H9 (cell line): ENCODE measurements around the gene EDC3. TPM values are rescaled to one million over a fixed set of nuclear protein-coding genes. Genes with fewer than 3 reads are reported as not detected.

ENCODE experiments used
- DNase-seq: peaks from one replicate; pipeline ENCODE4 v3.0.0-alpha.2; 2017
- H2AFZ ChIP-seq: one replicate; pipeline ENCODE4 v1.6.1; 2013; ENCODE audit warnings: mild to moderate bottlenecking, low read length, control low read depth, moderate library complexity
- H2AK5ac ChIP-seq: 2 replicates; pipeline ENCODE4 v1.6.1; 2013; ENCODE audit warnings: low read length, control low read depth, mixed read lengths; ENCODE audit not compliant: insufficient read length
- H2BK120ac ChIP-seq: one replicate; pipeline ENCODE4 v1.6.1; 2013; ENCODE audit warnings: low read depth, mild to moderate bottlenecking, low read length, control low read depth, inconsistent platforms; ENCODE audit not compliant: poor library complexity, severe bottlenecking
- H2BK12ac ChIP-seq: 2 replicates; pipeline ENCODE4 v1.6.1; 2013; ENCODE audit warnings: low read length, control low read depth, mixed read lengths, low read depth; ENCODE audit not compliant: insufficient read length
- H2BK15ac ChIP-seq: 2 replicates; pipeline ENCODE4 v1.6.1; 2013; ENCODE audit warnings: low read depth, low read length, control low read depth
- H2BK20ac ChIP-seq: one replicate; pipeline ENCODE4 v1.6.1; 2013; ENCODE audit warnings: low read depth, mild to moderate bottlenecking, low read length, control low read depth, inconsistent platforms; ENCODE audit not compliant: poor library complexity, severe bottlenecking
- H2BK5ac ChIP-seq: 2 replicates; pipeline ENCODE4 v1.6.1; 2013; ENCODE audit warnings: low read length, control low read depth, mixed read lengths; ENCODE audit not compliant: insufficient read length
- H3K14ac ChIP-seq: 2 replicates; pipeline ENCODE4 v1.6.1; 2013; ENCODE audit warnings: low read length, control low read depth; ENCODE audit not compliant: insufficient read depth
- H3K18ac ChIP-seq: 2 replicates; pipeline ENCODE4 v1.6.1; 2013; ENCODE audit warnings: low read depth, mild to moderate bottlenecking, mixed read lengths, low read length, control low read depth; ENCODE audit not compliant: insufficient read length
- H3K23ac ChIP-seq: 2 replicates; pipeline ENCODE4 v1.6.1; 2013; ENCODE audit warnings: low read length, control low read depth, mixed read lengths, low read depth; ENCODE audit not compliant: insufficient read length
- H3K23me2 ChIP-seq: 2 replicates; pipeline ENCODE4 v1.6.1; 2013; ENCODE audit warnings: low read depth, mild to moderate bottlenecking, mixed read lengths, low read length, control low read depth; ENCODE audit not compliant: insufficient read length, poor library complexity, severe bottlenecking
- H3K27ac ChIP-seq: 2 replicates; pipeline ENCODE4 v1.5.1; 2013; ENCODE audit warnings: low read length, control low read depth, mixed read lengths, low read depth; ENCODE audit not compliant: insufficient read length
- H3K27me3 ChIP-seq: 2 replicates; pipeline ENCODE4 v1.6.1; 2013; ENCODE audit warnings: low read length, control low read depth, inconsistent platforms; ENCODE audit not compliant: insufficient read depth
- H3K4ac ChIP-seq: 2 replicates; pipeline ENCODE4 v1.6.1; 2013; ENCODE audit warnings: low read depth, mild to moderate bottlenecking, control low read depth, inconsistent platforms, low read length, moderate library complexity
- H3K4me1 ChIP-seq: 2 replicates; pipeline ENCODE4 v1.6.1; 2013; ENCODE audit warnings: low read length, control low read depth, inconsistent platforms; ENCODE audit not compliant: insufficient read depth
- H3K4me2 ChIP-seq: 2 replicates; pipeline ENCODE4 v1.6.1; 2013; ENCODE audit warnings: low read length, control low read depth, mixed read lengths; ENCODE audit not compliant: insufficient read length, insufficient read depth
- H3K56ac ChIP-seq: 2 replicates; pipeline ENCODE4 v1.6.1; 2013; ENCODE audit warnings: low read depth, mild to moderate bottlenecking, mixed read lengths, low read length, control low read depth; ENCODE audit not compliant: insufficient read length
- H3K79me1 ChIP-seq: 2 replicates; pipeline ENCODE4 v1.6.1; 2013; ENCODE audit warnings: low read depth, mild to moderate bottlenecking, moderate library complexity, low read length, control low read depth, inconsistent platforms; ENCODE audit not compliant: insufficient read depth, poor library complexity, severe bottlenecking
- H3K79me2 ChIP-seq: 2 replicates; pipeline ENCODE4 v1.6.1; 2013; ENCODE audit warnings: low read length, control low read depth, inconsistent platforms; ENCODE audit not compliant: insufficient read depth
- H3K9ac ChIP-seq: 2 replicates; pipeline ENCODE4 v1.6.1; 2013; ENCODE audit warnings: low read length, control low read depth, mixed read lengths; ENCODE audit not compliant: insufficient read length; ENCODE audit errors: extremely low read depth
- H3K9me3 ChIP-seq: one replicate; pipeline ENCODE4 v1.6.1; 2013; ENCODE audit warnings: low read depth, low read length, inconsistent platforms; ENCODE audit not compliant: control insufficient read depth
- H3T11ph ChIP-seq: one replicate; pipeline ENCODE4 v1.6.1; 2013; ENCODE audit warnings: mild to moderate bottlenecking, low read length, control low read depth, inconsistent platforms
- H4K20me1 ChIP-seq: one replicate; pipeline ENCODE4 v1.6.1; 2013; ENCODE audit not compliant: control insufficient read depth, insufficient read length, insufficient read depth
- H4K5ac ChIP-seq: 2 replicates; pipeline ENCODE4 v1.6.1; 2013; ENCODE audit warnings: low read depth, mild to moderate bottlenecking, mixed read lengths, low read length, control low read depth; ENCODE audit not compliant: insufficient read length
- H4K8ac ChIP-seq: replicated peaks from 2 replicates; pipeline ENCODE4 v1.6.1; 2013; ENCODE audit warnings: low read length, control low read depth, mixed read lengths, low read depth; ENCODE audit not compliant: insufficient read length
- H4K91ac ChIP-seq: 2 replicates; pipeline ENCODE4 v1.6.1; 2013; ENCODE audit warnings: low read depth, mild to moderate bottlenecking, moderate library complexity, mixed read lengths, low read length, control low read depth; ENCODE audit not compliant: insufficient read length
- H3K27ac Mint-ChIP-seq, 3 experiments: 2 replicates in 2 of 3; 3 replicates in 1 of 3; pipeline ENCODE4 v1.8.0; 2020 to 2021; ENCODE audit warnings: mixed read lengths in 3 of 3, mild to moderate bottlenecking in 1 of 3, moderate library complexity in 1 of 3
- H3K27me3 Mint-ChIP-seq: 2 replicates; pipeline ENCODE4 v1.8.0; 2021; ENCODE audit warnings: low read depth, mild to moderate bottlenecking, moderate library complexity, mixed read lengths
- H3K36me3 Mint-ChIP-seq, 3 experiments: 2 replicates in 2 of 3; 3 replicates in 1 of 3; pipeline ENCODE4 v1.8.0; 2020 to 2021; ENCODE audit warnings: low read depth in 3 of 3, mixed read lengths in 3 of 3; ENCODE audit not compliant: insufficient read depth in 1 of 3
- H3K4me1 Mint-ChIP-seq, 2 experiments: 2 replicates each; pipeline ENCODE4 v1.8.0; 2020; ENCODE audit warnings: mixed read lengths in 2 of 2
- H3K4me3 Mint-ChIP-seq, 2 experiments: 2 replicates in 1 of 2; 3 replicates in 1 of 2; pipeline ENCODE4 v1.8.0; 2020 to 2021; ENCODE audit warnings: mild to moderate bottlenecking in 2 of 2, mixed read lengths in 2 of 2, moderate library complexity in 1 of 2
- H3K9me3 Mint-ChIP-seq, 2 experiments: 2 replicates in 1 of 2; 3 replicates in 1 of 2; pipeline ENCODE4 v1.8.0; 2020; ENCODE audit warnings: mild to moderate bottlenecking in 2 of 2, mixed read lengths in 2 of 2, moderate library complexity in 1 of 2
- CTCF ChIP-seq: fragments of 200-600 bp; sonication (generic); conservative IDR thresholded peaks from 3 replicates; pipeline ENCODE4 v1.8.0; 2021; ENCODE audit warnings: antibody characterized with exemption, mild to moderate bottlenecking
- WGBS: extraction: QIAGEN DNeasy Blood & Tissue Kit; methylation state at CpG from one replicate; pipeline ENCODE4 v1.1.7; 2013; ENCODE audit warnings: missing lambda C conversion rate, low lambda C conversion rate, mixed read lengths; ENCODE audit not compliant: insufficient read length; ENCODE audit errors: extremely low coverage; 5-methylcytosine and 5-hydroxymethylcytosine counted together
- total RNA-seq: library from RNA; stranded (reverse); gene quantifications from 2 replicates; pipeline ENCODE4 v1.2.1, GENCODE V29; 2021

EDC3 gene
- total RNA-seq, 1 experiment from 2014 or later: 60.5 TPM

GRCh38 chr15:74655424-74655823 lies 40.4 kb downstream of the EDC3 start:
- Mint-ChIP-seq H3K4me3 (no peak overlapping the region), H3K27me3 (no peaks in the 10 kb centered on the region), H3K9me3 (no peaks in the 10 kb centered on the region), H3K4me1 (no peaks in the 10 kb centered on the region), H3K36me3 (peaks cover 6 to 25% (median 17%) of the 10 kb centered on the region in 3 experiments; a peak in 6 of 7 replicates), H3K27ac (no peak overlapping the region)
- Histone ChIP-seq H3T11ph (no peak overlapping the region), H3K23me2 (no peaks in the 10 kb centered on the region), H3K79me1 (no peaks in the 10 kb centered on the region), H3K56ac (no peak overlapping the region), H3K23ac (no peak overlapping the region), H3K4me2 (no peak overlapping the region), H2BK120ac (no peak overlapping the region), H4K5ac (no peak overlapping the region), H2BK5ac (no peak overlapping the region), H3K14ac (no peak overlapping the region), H2AK5ac (no peak overlapping the region), H3K27me3 (no peaks in the 10 kb centered on the region; the same call in 1 of the 2 replicates), H2BK15ac (no peak overlapping the region), H2AFZ (no peak overlapping the region), H3K4ac (no peak overlapping the region), H4K20me1 (no peaks in the 10 kb centered on the region), H4K8ac (no peak overlapping the region), H3K9me3 (no peaks in the 10 kb centered on the region), H3K18ac (no peak overlapping the region), H3K27ac (no peak overlapping the region), H3K9ac (no peak overlapping the region), H3K79me2 (no peaks in the 10 kb centered on the region; the same call in 1 of the 2 replicates), H2BK12ac (no peak overlapping the region), H4K91ac (no peak overlapping the region), H3K4me1 (no peaks in the 10 kb centered on the region), H2BK20ac (no peak overlapping the region)
- no peak for DNase-seq
- TF ChIP-seq CTCF: no peak
- WGBS: no CpG with 5 or more reads among the region's 7 CpGs
